ENCODE results near the gene GSTT2.
"Not testable (repeated sequence)": the region's sequence is repeated elsewhere in the genome, so short reads cannot be mapped to it uniquely, and the experiment has no call there.

DNA sequence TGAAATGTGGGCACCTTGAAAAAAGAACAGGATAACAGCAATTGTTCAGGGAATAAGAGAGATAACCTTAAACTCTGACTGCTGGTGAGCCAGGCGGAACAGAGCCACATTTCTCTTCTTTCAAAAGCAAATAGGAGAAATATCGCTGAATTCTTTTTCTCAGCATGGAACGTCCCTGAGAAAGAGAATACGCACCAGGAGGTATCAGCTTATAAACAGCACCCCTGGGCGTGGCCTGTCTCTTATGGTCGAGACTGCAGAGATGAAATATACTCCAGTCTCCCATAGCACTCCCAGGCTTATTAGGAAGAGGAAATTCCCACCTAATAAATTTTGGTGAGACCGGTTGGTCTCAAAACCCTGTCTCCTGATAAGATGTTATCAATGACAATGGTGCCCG lies 24.0 kb upstream of the GSTT2 start:
- TF ChIP-seq, protein P1, sequence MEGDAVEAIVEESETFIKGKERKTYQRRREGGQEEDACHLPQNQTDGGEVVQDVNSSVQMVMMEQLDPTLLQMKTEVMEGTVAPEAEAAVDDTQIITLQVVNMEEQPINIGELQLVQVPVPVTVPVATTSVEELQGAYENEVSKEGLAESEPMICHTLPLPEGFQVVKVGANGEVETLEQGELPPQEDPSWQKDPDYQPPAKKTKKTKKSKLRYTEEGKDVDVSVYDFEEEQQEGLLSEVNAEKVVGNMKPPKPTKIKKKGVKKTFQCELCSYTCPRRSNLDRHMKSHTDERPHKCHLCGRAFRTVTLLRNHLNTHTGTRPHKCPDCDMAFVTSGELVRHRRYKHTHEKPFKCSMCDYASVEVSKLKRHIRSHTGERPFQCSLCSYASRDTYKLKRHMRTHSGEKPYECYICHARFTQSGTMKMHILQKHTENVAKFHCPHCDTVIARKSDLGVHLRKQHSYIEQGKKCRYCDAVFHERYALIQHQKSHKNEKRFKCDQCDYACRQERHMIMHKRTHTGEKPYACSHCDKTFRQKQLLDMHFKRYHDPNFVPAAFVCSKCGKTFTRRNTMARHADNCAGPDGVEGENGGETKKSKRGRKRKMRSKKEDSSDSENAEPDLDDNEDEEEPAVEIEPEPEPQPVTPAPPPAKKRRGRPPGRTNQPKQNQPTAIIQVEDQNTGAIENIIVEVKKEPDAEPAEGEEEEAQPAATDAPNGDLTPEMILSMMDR (IDR thresholded peaks at IDR 0.05), result not testable (repeated sequence)
- TF ChIP-seq POLR2A (IDR thresholded peaks at IDR 0.05), result not testable (repeated sequence)
